HEK293T (cell line): ENCODE measurements around the gene DDX3X.

Source experiments
- BHLHE40 ChIP-seq: fragments of 450-650 bp; IDR thresholded peaks from 2 replicates; pipeline ENCODE4 v1.6.1; 2016; ENCODE audit warnings: mild to moderate bottlenecking, moderate library complexity, borderline replicate concordance
- ELF4 ChIP-seq: fragments of 450-650 bp; IDR thresholded peaks from 2 replicates; pipeline ENCODE4 v1.6.1; 2017; ENCODE audit warnings: antibody characterized with exemption
- FOXK2 ChIP-seq: fragments of 450-650 bp; IDR thresholded peaks from 2 replicates; pipeline ENCODE4 v1.6.1; 2016; ENCODE audit warnings: mild to moderate bottlenecking
- FOXM1 ChIP-seq: fragments of 450-650 bp; IDR thresholded peaks from 2 replicates; pipeline ENCODE4 v1.6.1; 2017; ENCODE audit warnings: mild to moderate bottlenecking, borderline replicate concordance
- NFRKB ChIP-seq: fragments of 450-650 bp; IDR thresholded peaks from 2 replicates; pipeline ENCODE4 v1.6.1; 2016; ENCODE audit warnings: mild to moderate bottlenecking, moderate library complexity
- TARDBP ChIP-seq: fragments of 450-650 bp; IDR thresholded peaks from 2 replicates; pipeline ENCODE4 v1.6.1; 2016
- TF ChIP-seq, protein P1 (sequence below): fragments of 450-650 bp; IDR thresholded peaks from 2 replicates; pipeline ENCODE4 v1.6.1; 2016

DNA sequence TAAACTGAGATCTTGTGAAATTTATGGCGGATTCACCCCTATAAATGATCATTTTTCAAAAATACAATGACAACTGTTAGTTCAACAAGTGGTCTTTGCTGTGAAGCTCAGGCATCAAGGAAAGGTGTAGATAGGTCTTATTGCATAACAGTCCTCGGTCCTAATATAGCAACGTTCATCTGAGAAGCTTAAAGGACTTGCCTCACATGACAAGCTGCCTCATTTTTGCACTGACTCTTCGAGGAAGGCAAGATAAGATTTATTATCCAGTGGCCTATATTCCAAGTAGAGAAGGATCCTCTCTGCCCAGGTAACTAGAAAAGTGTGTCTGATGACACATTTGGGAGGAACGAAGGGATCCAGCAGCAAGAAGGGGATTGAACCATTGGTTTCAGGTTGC lies 13.6 kb upstream of the DDX3X start:
- TF ChIP-seq ELF4 (no peak), NFRKB (no peak), FOXK2 (no peak), TARDBP (no peak), BHLHE40 (no peak), FOXM1 (no peak)
- TF ChIP-seq, protein P1, sequence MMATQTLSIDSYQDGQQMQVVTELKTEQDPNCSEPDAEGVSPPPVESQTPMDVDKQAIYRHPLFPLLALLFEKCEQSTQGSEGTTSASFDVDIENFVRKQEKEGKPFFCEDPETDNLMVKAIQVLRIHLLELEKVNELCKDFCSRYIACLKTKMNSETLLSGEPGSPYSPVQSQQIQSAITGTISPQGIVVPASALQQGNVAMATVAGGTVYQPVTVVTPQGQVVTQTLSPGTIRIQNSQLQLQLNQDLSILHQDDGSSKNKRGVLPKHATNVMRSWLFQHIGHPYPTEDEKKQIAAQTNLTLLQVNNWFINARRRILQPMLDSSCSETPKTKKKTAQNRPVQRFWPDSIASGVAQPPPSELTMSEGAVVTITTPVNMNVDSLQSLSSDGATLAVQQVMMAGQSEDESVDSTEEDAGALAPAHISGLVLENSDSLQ: no peak
